ENCODE measurements around the gene TIMM50. TPM values are rescaled to one million over a fixed set of nuclear protein-coding genes. Genes with fewer than 3 reads are reported as not detected.
A peak's percentile ranks its signal among the peaks of the same experiment; 100 is the strongest.

TIMM50 gene
- total RNA-seq, 3 donors from 2014 or later, result 39.4 to 45.6 (median 41.1) TPM

DNA sequence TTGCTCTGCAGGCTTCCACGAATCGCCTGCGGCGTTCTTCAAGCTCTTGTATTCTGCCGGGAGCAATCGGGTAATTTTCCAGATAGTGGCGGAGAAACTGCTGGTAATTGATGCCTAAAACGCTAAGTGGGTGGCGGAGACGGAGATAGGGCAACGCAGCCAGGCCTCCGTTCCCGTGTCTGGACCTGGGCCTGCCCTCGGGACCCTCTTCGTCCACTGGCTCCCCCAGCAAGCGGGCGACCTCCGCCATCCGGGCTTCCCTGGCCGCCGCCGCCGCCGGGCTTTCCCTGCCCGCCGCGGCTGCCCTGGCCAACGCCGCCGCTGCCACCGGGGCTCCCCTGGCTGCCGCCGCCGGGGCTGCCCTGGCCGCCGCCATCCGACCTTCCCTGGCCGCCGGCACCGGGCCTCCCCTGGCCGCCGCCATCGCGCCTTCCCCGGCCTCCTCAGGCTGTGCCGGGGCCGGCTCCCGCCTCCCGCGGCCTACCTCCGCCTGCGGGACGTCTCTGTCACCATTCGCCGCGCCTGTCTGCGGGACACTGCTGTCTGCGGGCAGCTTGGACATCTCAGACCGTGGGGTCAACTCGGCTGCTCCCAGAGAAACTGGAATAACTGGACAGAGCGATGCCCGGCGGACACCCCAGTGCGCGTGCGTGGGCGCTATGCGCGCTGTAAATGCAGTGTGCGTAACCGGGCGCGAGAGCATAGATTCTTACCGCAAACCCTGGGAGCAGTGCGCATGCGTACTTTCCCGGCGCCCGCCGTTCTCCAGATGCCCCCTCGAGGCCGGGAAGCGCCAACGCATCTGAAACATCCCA is 59.1 kb downstream of the TIMM50 start, which contains the start of gene EID2:
TSS of gene EID2 (minus strand) at position 644 of the 815 bp plus-strand sequence. CDS start at position 562, 82 bp downstream.
- H3K4me1 ChIP-seq, result peaks cover 0 to 10% of the 10 kb centered on the region in 2 donors
- intact Hi-C loops (cut with DNase I; ENCODE audit: low total_unique reads), result no loop called here

DNA sequence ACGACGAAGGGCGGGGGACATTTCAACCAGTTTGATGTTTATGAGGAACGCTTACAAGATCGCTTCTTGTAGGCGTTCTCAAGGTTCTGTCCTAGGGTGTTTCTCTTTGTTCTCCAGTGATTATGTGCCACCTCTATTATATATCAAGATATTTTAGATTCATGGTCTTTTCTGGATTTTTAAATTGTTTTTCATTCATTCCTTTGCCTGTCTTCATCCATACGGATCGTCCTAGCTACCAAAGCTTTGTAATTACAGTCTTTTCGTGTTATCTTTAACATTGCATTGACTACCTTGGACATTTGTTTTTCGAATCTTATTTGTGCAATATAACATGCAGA is 59.7 kb downstream of the TIMM50 start:
- Histone ChIP-seq H3K9me3 (no peaks in the 10 kb centered on the region), H3K4me3 (peak overlapping the region; percentile 66 to 83 (median 74)), H3K4me1 (peaks cover 0 to 10% of the 10 kb centered on the region in 2 donors), H3K27ac (peak overlapping the region in 1 of 2 donors; percentile 93), H3K27me3 (no peaks in the 10 kb centered on the region), H3K36me3 (no peaks in the 10 kb centered on the region)
- DNase-seq (ENCODE audit: low spot score in 2 of 2), result no peak
- intact Hi-C loops (cut with DNase I; ENCODE audit: low total_unique reads), result no loop called here
- TF ChIP-seq, protein P1, sequence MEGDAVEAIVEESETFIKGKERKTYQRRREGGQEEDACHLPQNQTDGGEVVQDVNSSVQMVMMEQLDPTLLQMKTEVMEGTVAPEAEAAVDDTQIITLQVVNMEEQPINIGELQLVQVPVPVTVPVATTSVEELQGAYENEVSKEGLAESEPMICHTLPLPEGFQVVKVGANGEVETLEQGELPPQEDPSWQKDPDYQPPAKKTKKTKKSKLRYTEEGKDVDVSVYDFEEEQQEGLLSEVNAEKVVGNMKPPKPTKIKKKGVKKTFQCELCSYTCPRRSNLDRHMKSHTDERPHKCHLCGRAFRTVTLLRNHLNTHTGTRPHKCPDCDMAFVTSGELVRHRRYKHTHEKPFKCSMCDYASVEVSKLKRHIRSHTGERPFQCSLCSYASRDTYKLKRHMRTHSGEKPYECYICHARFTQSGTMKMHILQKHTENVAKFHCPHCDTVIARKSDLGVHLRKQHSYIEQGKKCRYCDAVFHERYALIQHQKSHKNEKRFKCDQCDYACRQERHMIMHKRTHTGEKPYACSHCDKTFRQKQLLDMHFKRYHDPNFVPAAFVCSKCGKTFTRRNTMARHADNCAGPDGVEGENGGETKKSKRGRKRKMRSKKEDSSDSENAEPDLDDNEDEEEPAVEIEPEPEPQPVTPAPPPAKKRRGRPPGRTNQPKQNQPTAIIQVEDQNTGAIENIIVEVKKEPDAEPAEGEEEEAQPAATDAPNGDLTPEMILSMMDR (IDR thresholded peaks at IDR 0.05), result no peak
- TF ChIP-seq POLR2A (IDR thresholded peaks at IDR 0.05) (no peak), POLR2AphosphoS5 (IDR thresholded peaks at IDR 0.05) (no peak)

More for the DNA sequence above, 59.1 kb downstream of the TIMM50 start, which contains the start of gene EID2:
- TF ChIP-seq, protein P1 (IDR thresholded peaks at IDR 0.05), result peak; percentile 67 to 89 (median 77)
- peak; percentile 58 for TF ChIP-seq POLR2A (IDR thresholded peaks at IDR 0.05)
- peak; percentile 70 to 90 (median 87) for TF ChIP-seq POLR2AphosphoS5 (IDR thresholded peaks at IDR 0.05)
- peak within 1 kb of the TSS; percentile 93 to 94 for H3K27ac ChIP-seq
- H3K4me3 ChIP-seq, result peak within 1 kb of the TSS; percentile 66 to 83 (median 74)
- no peaks in the 10 kb centered on the region for H3K9me3 ChIP-seq
- H3K27me3 ChIP-seq, result no peaks in the 10 kb centered on the region
- DNase-seq (ENCODE audit: low spot score in 2 of 2), result peak; percentile 91 to 97
- no peaks in the 10 kb centered on the region for H3K36me3 ChIP-seq

Other genes starting within 250 kb of the TIMM50 start
- gene IFNL3, start 235.8 kb upstream of the TIMM50 start, total RNA-seq, result not detected
- not detected for gene IFNL4, start 232.0 kb upstream of the TIMM50 start, total RNA-seq
- gene IFNL2, start 212.4 kb upstream of the TIMM50 start, total RNA-seq, result not detected
- gene IFNL1, start 184.4 kb upstream of the TIMM50 start, total RNA-seq, result not detected
- gene LRFN1, start 160.0 kb upstream of the TIMM50 start, total RNA-seq, result under 1 TPM; 0.16 to 0.66 (median 0.59) TPM
- 10 to 100 TPM; 21.7 to 47.5 (median 26.6) TPM for gene GMFG, start 144.8 kb upstream of the TIMM50 start, total RNA-seq
- gene SAMD4B, start 138.4 kb upstream of the TIMM50 start, total RNA-seq, result 10 to 100 TPM; 57.4 to 65.2 (median 59.7) TPM
- gene PAF1, start 89.7 kb upstream of the TIMM50 start, total RNA-seq, result 10 to 100 TPM; 41.3 to 49.5 (median 45.2) TPM
- gene MED29, start 89.5 kb upstream of the TIMM50 start, total RNA-seq, result 10 to 100 TPM; 36.6 to 49.5 (median 47.3) TPM
- 100 to 1,000 TPM in 2 of 3 donors, 10 to 100 TPM in 1; 91.7 to 299 (median 143) TPM for gene ZFP36, start 74.0 kb upstream of the TIMM50 start, total RNA-seq
- gene PLEKHG2, start 68.2 kb upstream of the TIMM50 start, total RNA-seq, result 10 to 100 TPM in 2 of 3 donors, 1 to 10 TPM in 1; 8.0 to 11.8 (median 10.2) TPM
- 1,000 to 10,000 TPM; 1,681 to 3,245 (median 1,756) TPM for gene RPS16, start 44.9 kb upstream of the TIMM50 start, total RNA-seq
- 100 to 1,000 TPM in 2 of 3 donors, 10 to 100 TPM in 1; 74.3 to 115 (median 103) TPM for gene SUPT5H, start 35.3 kb upstream of the TIMM50 start, total RNA-seq
- gene DLL3, start 18.1 kb downstream of the TIMM50 start, total RNA-seq, result not detected
- gene SELENOV, start 34.3 kb downstream of the TIMM50 start, total RNA-seq, result not detected
- gene EID2B, start 52.0 kb downstream of the TIMM50 start, total RNA-seq, result 1 to 10 TPM; 3.4 to 5.6 (median 4.3) TPM
- 10 to 100 TPM; 13.0 to 14.7 (median 13.4) TPM for gene EID2, start 59.3 kb downstream of the TIMM50 start, total RNA-seq
- not detected for gene LGALS13, start 121.7 kb downstream of the TIMM50 start, total RNA-seq
- not detected for gene LGALS16, start 175.1 kb downstream of the TIMM50 start, total RNA-seq
- not detected for gene LGALS14, start 223.6 kb downstream of the TIMM50 start, total RNA-seq

Data from breast epithelium (tissue), 4 donors.